B cell (primary cell): Measurements from ENCODE around the gene SEZ6L. TPM values are rescaled to one million over a fixed set of nuclear protein-coding genes. Genes with fewer than 3 reads are reported as not detected.

Source experiments
- ATAC-seq: fragments of 200-7000 bp; cut with Tn5 transposase; one replicate; pipeline ENCODE4 v1.10.0; 2021; ENCODE audit warnings: low read depth, mild to moderate bottlenecking, moderate number of reproducible peaks, moderate library complexity
- CTCF ChIA-PET: fragments of 350-600 bp; sonication (Branson Sonifier 250); formaldehyde crosslinking; loops from one replicate; lab custom pipeline; 2021; ENCODE audit warnings: antibody characterized with exemption, inconsistent platforms; lab: Charles Lee
- POLR2A ChIA-PET: fragments of 350-600 bp; sonication (Branson Sonifier 250); formaldehyde crosslinking; loops from one replicate; lab custom pipeline; 2021; ENCODE audit warnings: antibody characterized with exemption; lab: Charles Lee
- DNase-seq: peaks from one replicate; pipeline ENCODE4 v3.0.0; 2013
- H2AFZ ChIP-seq: 2 replicates; pipeline ENCODE4 v1.6.1; 2012; ENCODE audit warnings: mild to moderate bottlenecking, low read depth, low read length; ENCODE audit not compliant: insufficient read depth, poor library complexity, severe bottlenecking
- H3K27ac ChIP-seq, 2 donors: 1 replicate in 1 of 2; 2 replicates in 1 of 2; pipeline ENCODE4 v1.5.1; 2012 to 2013; ENCODE audit warnings: low read length in 2 of 2, mild to moderate bottlenecking in 2 of 2, moderate library complexity in 1 of 2
- H3K27me3 ChIP-seq, 4 experiments: fragments of 200-600 bp in 1 of 4; sonication (generic) in 1 of 4; replicated peaks in 1 of 4; 1 replicate in 2 of 4; 2 replicates in 2 of 4; pipeline versions ENCODE4 v1.6.1 to v1.7.0; 2013 to 2016; ENCODE audit warnings: low read length in 3 of 4, mild to moderate bottlenecking in 2 of 4, mixed read lengths in 1 of 4, moderate library complexity in 1 of 4; ENCODE audit not compliant: insufficient read depth in 4 of 4, control insufficient read depth in 3 of 4; ENCODE audit errors: control extremely low read depth in 1 of 4
- H3K36me3 ChIP-seq, 2 experiments: replicated peaks in 1 of 2; 1 replicate in 1 of 2; 2 replicates in 1 of 2; pipeline versions ENCODE4 v1.6.1 to v1.7.1; 2013; ENCODE audit warnings: low read length in 1 of 2; ENCODE audit not compliant: insufficient read depth in 2 of 2, control insufficient read depth in 1 of 2; ENCODE audit errors: control extremely low read depth in 1 of 2, extremely low read depth in 1 of 2
- H3K4me1 ChIP-seq, 2 donors: fragments of 200-600 bp in 1 of 2; sonication (generic) in 1 of 2; 1 replicate in 1 of 2; 2 replicates in 1 of 2; pipeline versions ENCODE4 v1.5.1 to v1.6.1; 2013 to 2017; ENCODE audit warnings: low read length in 2 of 2; ENCODE audit not compliant: control insufficient read depth in 2 of 2, insufficient read depth in 2 of 2
- H3K4me2 ChIP-seq: replicated peaks from 2 replicates; pipeline ENCODE3; 2012; ENCODE audit warnings: mild to moderate bottlenecking, low read depth, low read length; ENCODE audit not compliant: poor library complexity, severe bottlenecking
- H3K4me3 ChIP-seq, 5 experiments: fragments of 200-600 bp in 1 of 5; sonication (generic) in 1 of 5; 1 replicate in 3 of 5; 2 replicates in 2 of 5; pipeline versions ENCODE4 v1.5.1 to v1.7.0; 2011 to 2016; ENCODE audit warnings: low read length in 4 of 5, mild to moderate bottlenecking in 4 of 5, low read depth in 2 of 5, control low read depth in 1 of 5, moderate library complexity in 1 of 5; ENCODE audit not compliant: insufficient read depth in 1 of 5; ENCODE audit errors: control extremely low read depth in 1 of 5, extremely low read depth in 1 of 5
- H3K79me2 ChIP-seq: fragments of 200-600 bp; sonication (generic); one replicate; pipeline ENCODE4 v1.6.0; 2016; ENCODE audit warnings: low read length; ENCODE audit not compliant: control insufficient read depth, insufficient read depth
- H3K9ac ChIP-seq: fragments of 200-600 bp; sonication (generic); 2 replicates; pipeline ENCODE4 v1.6.1; 2017; ENCODE audit warnings: mild to moderate bottlenecking, low read length, moderate library complexity
- H3K9me3 ChIP-seq, 3 donors: one replicate each; pipeline versions ENCODE4 v1.6.1 to v1.7.1; 2013; ENCODE audit warnings: low read length in 2 of 3; ENCODE audit not compliant: control insufficient read depth in 2 of 3, insufficient read depth in 1 of 3; ENCODE audit errors: control extremely low read depth in 1 of 3
- H4K20me1 ChIP-seq: 2 replicates; pipeline ENCODE4 v1.6.0; 2012; ENCODE audit warnings: mild to moderate bottlenecking, low read length; ENCODE audit not compliant: insufficient read depth, control insufficient read depth, poor library complexity, severe bottlenecking
- H3K27ac Mint-ChIP-seq: one replicate; pipeline ENCODE4 v1.8.0; 2021; ENCODE audit warnings: mixed read lengths
- H3K27me3 Mint-ChIP-seq: one replicate; pipeline ENCODE4 v1.8.0; 2021; ENCODE audit warnings: mixed read lengths
- H3K4me1 Mint-ChIP-seq: one replicate; pipeline ENCODE4 v1.8.0; 2021; ENCODE audit warnings: mixed read lengths
- H3K4me3 Mint-ChIP-seq: one replicate; pipeline ENCODE4 v1.8.0; 2021; ENCODE audit warnings: mixed read lengths
- H3K9me3 Mint-ChIP-seq: one replicate; pipeline ENCODE4 v1.8.0; 2022; ENCODE audit warnings: mixed read lengths; ENCODE audit not compliant: insufficient read depth
- EZH2 ChIP-seq: IDR thresholded peaks from 2 replicates; pipeline ENCODE4 v1.6.1; 2012; ENCODE audit warnings: borderline replicate concordance, low read depth, mild to moderate bottlenecking, moderate library complexity, low read length; ENCODE audit not compliant: insufficient read depth, poor library complexity, severe bottlenecking
- WGBS: methylation state at CpG from one replicate; pipeline ENCODE4 v1.1.5; 2013; ENCODE audit warnings: missing lambda C conversion rate; ENCODE audit not compliant: insufficient coverage; 5-methylcytosine and 5-hydroxymethylcytosine counted together
- intact Hi-C: fragments of 100-400 bp; cut with micrococcal nuclease; formaldehyde crosslinking; loops from one replicate; pipeline ENCODE4 v1.10.0; 2022
- polyA plus RNA-seq: library from polyadenylated mRNA; depleted of rRNA; stranded (reverse); fragments of >200 nt; gene quantifications from 2 replicates; pipeline ENCODE4 v1.2.3, GENCODE V29; 2012
- total RNA-seq, 2 donors: library from RNA; stranded (reverse); fragments of 120-200 nt in 1 of 2; gene quantifications; 1 replicate in 1 of 2; 2 replicates in 1 of 2; pipeline versions ENCODE4 v1.2.3 to v1.2.4, GENCODE V29; 2013 to 2022
- TF ChIP-seq, protein P1 (sequence below): fragments of 200-600 bp; IDR thresholded peaks from one replicate; pipeline ENCODE4 v1.8.0; 2022; ENCODE audit warnings: antibody characterized with exemption, mild to moderate bottlenecking

The SEZ6L gene
- total and polyA plus RNA-seq, 2 donors (not counting 1 experiment from before 2014, with no cell fraction given), result 0.04 TPM; not detected in 1

DNA sequence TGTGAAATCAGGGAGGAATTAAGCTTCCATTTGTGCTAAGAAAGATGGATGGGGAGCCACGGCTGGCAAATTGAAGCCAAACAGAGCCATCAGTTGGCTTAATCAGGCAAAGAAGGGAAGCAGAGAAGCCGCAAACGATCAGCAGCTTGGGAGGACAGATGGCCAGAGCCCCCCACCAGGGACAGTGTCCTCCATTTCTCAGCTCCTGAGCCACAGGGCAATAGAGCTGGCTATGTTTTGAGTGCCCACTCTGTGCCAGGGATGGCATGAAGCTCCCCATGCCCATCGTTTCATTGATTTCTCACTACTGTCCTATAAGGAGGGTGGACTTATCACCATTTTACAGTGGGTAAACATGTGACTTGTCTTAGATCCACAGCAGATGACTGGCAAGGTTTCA lies 133.5 kb downstream of the SEZ6L start:
- WGBS, result 63% methylated on average over 3 of the region's 4 CpGs

GRCh38 chr22:26303475-26303874 lies 134.2 kb downstream of the SEZ6L start:
- Mint-ChIP-seq H3K4me3 (no peak overlapping the region), H3K4me1 (no peaks in the 10 kb centered on the region), H3K27me3 (peaks cover 37% of the 10 kb centered on the region), H3K9me3 (no peaks in the 10 kb centered on the region), H3K27ac (no peak overlapping the region)
- ChIA-PET POLR2A (no interaction called here), CTCF (no interaction called here)
- no peaks in the 10 kb centered on the region for H3K4me1 ChIP-seq
- H3K79me2 ChIP-seq, result no peaks in the 10 kb centered on the region
- no peak overlapping the region for H3K27ac ChIP-seq
- peaks cover 0 to 23% (median 15%) of the 10 kb centered on the region in 4 experiments for H3K27me3 ChIP-seq
- no peak overlapping the region for H3K4me2 ChIP-seq
- H3K36me3 ChIP-seq, result no peaks in the 10 kb centered on the region
- TF ChIP-seq EZH2, result no peak
- TF ChIP-seq, protein P1, sequence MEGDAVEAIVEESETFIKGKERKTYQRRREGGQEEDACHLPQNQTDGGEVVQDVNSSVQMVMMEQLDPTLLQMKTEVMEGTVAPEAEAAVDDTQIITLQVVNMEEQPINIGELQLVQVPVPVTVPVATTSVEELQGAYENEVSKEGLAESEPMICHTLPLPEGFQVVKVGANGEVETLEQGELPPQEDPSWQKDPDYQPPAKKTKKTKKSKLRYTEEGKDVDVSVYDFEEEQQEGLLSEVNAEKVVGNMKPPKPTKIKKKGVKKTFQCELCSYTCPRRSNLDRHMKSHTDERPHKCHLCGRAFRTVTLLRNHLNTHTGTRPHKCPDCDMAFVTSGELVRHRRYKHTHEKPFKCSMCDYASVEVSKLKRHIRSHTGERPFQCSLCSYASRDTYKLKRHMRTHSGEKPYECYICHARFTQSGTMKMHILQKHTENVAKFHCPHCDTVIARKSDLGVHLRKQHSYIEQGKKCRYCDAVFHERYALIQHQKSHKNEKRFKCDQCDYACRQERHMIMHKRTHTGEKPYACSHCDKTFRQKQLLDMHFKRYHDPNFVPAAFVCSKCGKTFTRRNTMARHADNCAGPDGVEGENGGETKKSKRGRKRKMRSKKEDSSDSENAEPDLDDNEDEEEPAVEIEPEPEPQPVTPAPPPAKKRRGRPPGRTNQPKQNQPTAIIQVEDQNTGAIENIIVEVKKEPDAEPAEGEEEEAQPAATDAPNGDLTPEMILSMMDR, result no peak
- H3K9me3 ChIP-seq, result no peaks in the 10 kb centered on the region
- DNase-seq, result no peak
- intact Hi-C loops, result no loop called here
- no peak overlapping the region for H3K4me3 ChIP-seq
- no peak overlapping the region for H2AFZ ChIP-seq
- H4K20me1 ChIP-seq, result no peaks in the 10 kb centered on the region
- ATAC-seq, result no peak
- WGBS, result no CpG with 5 or more reads among the region's 4 CpGs
- no peak overlapping the region for H3K9ac ChIP-seq

More for the DNA sequence above, 133.5 kb downstream of the SEZ6L start:
- Histone ChIP-seq H3K9me3 (no peaks in the 10 kb centered on the region), H3K27ac (no peak overlapping the region), H4K20me1 (no peaks in the 10 kb centered on the region), H3K4me2 (no peak overlapping the region), H3K9ac (no peak overlapping the region), H3K4me3 (no peak overlapping the region), H3K27me3 (peaks cover 0 to 23% (median 12%) of the 10 kb centered on the region in 4 experiments), H3K79me2 (no peaks in the 10 kb centered on the region), H3K4me1 (no peaks in the 10 kb centered on the region), H3K36me3 (no peaks in the 10 kb centered on the region), H2AFZ (no peak overlapping the region)
- H3K27ac Mint-ChIP-seq, result no peak overlapping the region
- H3K4me1 Mint-ChIP-seq, result no peaks in the 10 kb centered on the region
- CTCF ChIA-PET, result no interaction called here
- H3K4me3 Mint-ChIP-seq, result no peak overlapping the region
- H3K27me3 Mint-ChIP-seq, result peaks cover 32% of the 10 kb centered on the region
- no peak for DNase-seq
- intact Hi-C loops, result no loop called here
- ATAC-seq, result no peak
- H3K9me3 Mint-ChIP-seq, result no peaks in the 10 kb centered on the region
- POLR2A ChIA-PET, result no interaction called here
- TF ChIP-seq, protein P1, result no peak
- TF ChIP-seq EZH2, result no peak
